ENCODE data around the gene GJA1.

The GJA1 gene

GRCh38 chr6:121449331-121449730, 13.9 kb downstream of the GJA1 start:
- no peak overlapping the region for H3K27ac ChIP-seq
- no peak for TF ChIP-seq ZFX (IDR thresholded peaks at IDR 0.05)
- TF ChIP-seq CTCF (conservative IDR thresholded peaks at IDR 0.05), result no peak

- TF ChIP-seq ZFX (IDR thresholded peaks at IDR 0.05), result no peak
- no peak overlapping the region for H3K27ac ChIP-seq
Measured at GRCh38 chr6:121450242-121450641, 14.8 kb downstream of the GJA1 start.

- no peak overlapping the region for H3K27ac ChIP-seq
- TF ChIP-seq ZFX (IDR thresholded peaks at IDR 0.05) (no peak), CTCF (conservative IDR thresholded peaks at IDR 0.05) (no peak)
Measured at GRCh38 chr6:121451250-121451649, 15.8 kb downstream of the GJA1 start.

- H3K27ac ChIP-seq, result no peak overlapping the region
- TF ChIP-seq ZFX (IDR thresholded peaks at IDR 0.05) (no peak), CTCF (conservative IDR thresholded peaks at IDR 0.05) (no peak)
Measured at GRCh38 chr6:121453191-121453590, 17.7 kb downstream of the GJA1 start.

GRCh38 chr6:121460170-121460569, 24.7 kb downstream of the GJA1 start:
- H3K27ac ChIP-seq, result no peak overlapping the region
- TF ChIP-seq ZFX (IDR thresholded peaks at IDR 0.05) (no peak), CTCF (conservative IDR thresholded peaks at IDR 0.05) (no peak)

- no peak for TF ChIP-seq CTCF (conservative IDR thresholded peaks at IDR 0.05)
- TF ChIP-seq ZFX (IDR thresholded peaks at IDR 0.05), result no peak
- no peak overlapping the region for H3K27ac ChIP-seq
Measured at GRCh38 chr6:121463087-121463486, 27.6 kb downstream of the GJA1 start.

- H3K27ac ChIP-seq, result no peak overlapping the region
- TF ChIP-seq ZFX (IDR thresholded peaks at IDR 0.05) (no peak), CTCF (conservative IDR thresholded peaks at IDR 0.05) (no peak)
Measured at GRCh38 chr6:121465101-121465500, 29.7 kb downstream of the GJA1 start.

- no peak for TF ChIP-seq CTCF (conservative IDR thresholded peaks at IDR 0.05)
- no peak for TF ChIP-seq ZFX (IDR thresholded peaks at IDR 0.05)
- no peak overlapping the region for H3K27ac ChIP-seq
Measured at GRCh38 chr6:121479486-121480098, 44.1 kb downstream of the GJA1 start.
